ENCODE measurements around the gene FILIP1. TPM values are rescaled to one million over a fixed set of nuclear protein-coding genes. Genes with fewer than 3 reads are reported as not detected.

The FILIP1 gene
- total RNA-seq, 4 donors from 2014 or later: 36.0 to 57.6 (median 48.0) TPM

GRCh38 chr6:75386050-75386770 is 107.4 kb downstream of the FILIP1 start:
- H3K27me3 ChIP-seq: no peaks in the 10 kb centered on the region
- H3K36me3 ChIP-seq: no peaks in the 10 kb centered on the region
- no peak overlapping the region for H3K27ac ChIP-seq
- H3K4me1 ChIP-seq: peaks cover 0 to 14% (median 2%) of the 10 kb centered on the region in 3 donors
- 86 to 90% methylated on average over 8 of the region's 8 CpGs for WGBS, 2 donors (ENCODE audit: low coverage in 1 of 2)
- TF ChIP-seq POLR2A (IDR thresholded peaks at IDR 0.05): no peak
- TF ChIP-seq CTCF (IDR thresholded peaks at IDR 0.05): no peak
- TF ChIP-seq POLR2AphosphoS5 (IDR thresholded peaks at IDR 0.05): no peak
- TF ChIP-seq EP300 (IDR thresholded peaks at IDR 0.05): no peak
- ATAC-seq: no peak
- H3K4me3 ChIP-seq: no peak overlapping the region
- no peaks in the 10 kb centered on the region for H3K9me3 ChIP-seq

- H3K27ac ChIP-seq: no peak overlapping the region
- H3K36me3 ChIP-seq: no peaks in the 10 kb centered on the region
- no peaks in the 10 kb centered on the region for H3K27me3 ChIP-seq
- H3K4me3 ChIP-seq: no peak overlapping the region
- TF ChIP-seq POLR2AphosphoS5 (IDR thresholded peaks at IDR 0.05) (no peak), CTCF (IDR thresholded peaks at IDR 0.05) (no peak)
- ATAC-seq: no peak
- peaks cover 0 to 14% (median 0%) of the 10 kb centered on the region in 3 donors for H3K4me1 ChIP-seq
- no peaks in the 10 kb centered on the region for H3K9me3 ChIP-seq
These were observed 109.5 kb downstream of the FILIP1 start for GRCh38 chr6:75384116-75384515.

GRCh38 chr6:75382634-75382900 is 111.0 kb downstream of the FILIP1 start:
- TF ChIP-seq EP300 (IDR thresholded peaks at IDR 0.05): no peak
- TF ChIP-seq CTCF (IDR thresholded peaks at IDR 0.05): no peak
- no peak for TF ChIP-seq POLR2A (IDR thresholded peaks at IDR 0.05)
- no peak for TF ChIP-seq POLR2AphosphoS5 (IDR thresholded peaks at IDR 0.05)
- WGBS, 2 donors (ENCODE audit: low coverage in 1 of 2): 52 to 69% methylated on average over 2 of the region's 2 CpGs
- no peak overlapping the region for H3K27ac ChIP-seq
- H3K4me1 ChIP-seq: peaks cover 0 to 14% (median 0%) of the 10 kb centered on the region in 3 donors
- H3K27me3 ChIP-seq: no peaks in the 10 kb centered on the region
- no peaks in the 10 kb centered on the region for H3K9me3 ChIP-seq
- no peak overlapping the region for H3K4me3 ChIP-seq
- no peaks in the 10 kb centered on the region for H3K36me3 ChIP-seq
- ATAC-seq: no peak

- Histone ChIP-seq H3K27me3 (no peaks in the 10 kb centered on the region), H3K27ac (no peak overlapping the region), H3K36me3 (no peaks in the 10 kb centered on the region), H3K4me1 (peaks cover 0 to 14% (median 0%) of the 10 kb centered on the region in 3 donors), H3K9me3 (no peaks in the 10 kb centered on the region), H3K4me3 (no peak overlapping the region)
- TF ChIP-seq POLR2AphosphoS5 (IDR thresholded peaks at IDR 0.05): no peak
- TF ChIP-seq CTCF (IDR thresholded peaks at IDR 0.05): no peak
- no peak for TF ChIP-seq EP300 (IDR thresholded peaks at IDR 0.05)
- TF ChIP-seq POLR2A (IDR thresholded peaks at IDR 0.05): no peak
- ATAC-seq: no peak
- 8% methylated on average over 2 of the region's 2 CpGs for WGBS, 2 donors (ENCODE audit: low coverage in 1 of 2)
These were observed 111.5 kb downstream of the FILIP1 start for GRCh38 chr6:75381877-75382633.

GRCh38 chr6:75379536-75379935 is 114.1 kb downstream of the FILIP1 start:
- H3K9me3 ChIP-seq: no peaks in the 10 kb centered on the region
- WGBS, 2 donors (ENCODE audit: low coverage in 1 of 2): 81 to 94% methylated on average over 4 of the region's 4 CpGs
- H3K36me3 ChIP-seq: no peaks in the 10 kb centered on the region
- no peaks in the 10 kb centered on the region for H3K27me3 ChIP-seq
- no peak overlapping the region for H3K4me3 ChIP-seq
- peaks cover 0 to 32% (median 0%) of the 10 kb centered on the region in 3 donors for H3K4me1 ChIP-seq
- TF ChIP-seq POLR2A (IDR thresholded peaks at IDR 0.05) (no peak), CTCF (IDR thresholded peaks at IDR 0.05) (no peak), POLR2AphosphoS5 (IDR thresholded peaks at IDR 0.05) (no peak), EP300 (IDR thresholded peaks at IDR 0.05) (no peak)
- no peak for ATAC-seq
- no peak overlapping the region for H3K27ac ChIP-seq
